ENCODE measurements around the gene HYKK. TPM values are rescaled to one million over a fixed set of nuclear protein-coding genes. Genes with fewer than 3 reads are reported as not detected.
"Not testable (repeated sequence)": the region's sequence is repeated elsewhere in the genome, so short reads cannot be mapped to it uniquely, and the experiment has no call there.

Gene HYKK
- total RNA-seq, 1 donor from 2014 or later: 6.3 TPM

DNA sequence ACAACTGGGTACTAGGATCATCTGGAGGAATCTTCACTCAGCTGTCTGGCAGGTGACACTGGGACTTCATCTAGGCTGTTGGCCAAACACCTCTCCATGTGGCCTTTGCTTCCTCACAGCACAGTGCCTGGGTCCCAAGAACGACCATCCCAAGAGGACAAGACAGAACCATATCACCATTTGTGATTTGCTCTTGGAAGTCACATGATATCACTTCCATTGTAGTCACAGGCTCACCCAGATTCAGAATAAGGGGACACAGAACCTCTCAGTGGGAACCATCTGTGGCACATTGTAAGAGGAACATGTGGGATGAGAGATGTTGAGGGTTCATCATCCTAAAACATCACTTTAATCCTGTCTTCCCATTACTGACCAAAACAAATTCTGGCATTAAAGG lies 31.0 kb downstream of the HYKK start:
- intact Hi-C loops (cut with micrococcal nuclease): no loop called here
- ATAC-seq: no peak
- no peak for DNase-seq

DNA sequence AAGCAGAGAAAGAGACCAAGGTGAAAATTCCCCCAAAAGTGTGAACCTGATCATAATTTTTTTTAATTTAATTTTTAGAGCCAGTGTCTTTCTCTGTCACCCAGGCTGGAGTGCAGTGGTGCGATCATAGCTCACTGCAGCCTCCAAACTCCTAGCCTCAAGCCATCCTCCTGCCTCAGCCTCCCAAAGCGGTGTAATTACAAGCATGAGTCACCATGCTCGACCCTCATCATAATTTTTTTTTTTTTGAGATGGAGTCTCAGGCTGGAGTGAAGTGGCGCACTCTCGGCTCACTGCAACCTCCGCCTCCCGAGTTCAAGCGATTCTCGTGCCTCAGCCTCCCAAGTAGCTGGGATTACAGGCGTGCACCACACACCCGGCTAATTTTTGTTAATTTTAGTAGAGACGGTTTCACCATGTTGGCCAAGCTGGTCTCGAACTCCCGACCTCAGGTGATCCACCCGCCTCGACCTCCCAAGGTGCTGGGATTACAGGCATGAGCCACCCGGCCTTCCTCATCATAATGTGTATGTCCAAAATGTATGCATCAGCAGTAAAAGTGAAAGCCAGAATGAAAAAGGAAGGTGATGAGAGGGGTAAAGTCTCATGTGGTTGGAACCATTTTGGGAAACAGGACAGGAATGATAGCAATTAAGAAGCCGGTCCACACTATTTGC lies 32.2 kb downstream of the HYKK start:
- ATAC-seq; DNase-seq; intact Hi-C loops (cut with micrococcal nuclease): not testable (repeated sequence)

- intact Hi-C loops (cut with micrococcal nuclease): no loop called here
- DNase-seq (peak; percentile 96), ATAC-seq (peak; percentile 94)
Observed at GRCh38 chr15:78540141-78540870, 32.9 kb downstream of the HYKK start, which contains the start of gene PSMA4. Gene PSMA4 (plus strand): TSS chr15:78540444. CDS start chr15:78541928, 1,484 bp downstream.

DNA sequence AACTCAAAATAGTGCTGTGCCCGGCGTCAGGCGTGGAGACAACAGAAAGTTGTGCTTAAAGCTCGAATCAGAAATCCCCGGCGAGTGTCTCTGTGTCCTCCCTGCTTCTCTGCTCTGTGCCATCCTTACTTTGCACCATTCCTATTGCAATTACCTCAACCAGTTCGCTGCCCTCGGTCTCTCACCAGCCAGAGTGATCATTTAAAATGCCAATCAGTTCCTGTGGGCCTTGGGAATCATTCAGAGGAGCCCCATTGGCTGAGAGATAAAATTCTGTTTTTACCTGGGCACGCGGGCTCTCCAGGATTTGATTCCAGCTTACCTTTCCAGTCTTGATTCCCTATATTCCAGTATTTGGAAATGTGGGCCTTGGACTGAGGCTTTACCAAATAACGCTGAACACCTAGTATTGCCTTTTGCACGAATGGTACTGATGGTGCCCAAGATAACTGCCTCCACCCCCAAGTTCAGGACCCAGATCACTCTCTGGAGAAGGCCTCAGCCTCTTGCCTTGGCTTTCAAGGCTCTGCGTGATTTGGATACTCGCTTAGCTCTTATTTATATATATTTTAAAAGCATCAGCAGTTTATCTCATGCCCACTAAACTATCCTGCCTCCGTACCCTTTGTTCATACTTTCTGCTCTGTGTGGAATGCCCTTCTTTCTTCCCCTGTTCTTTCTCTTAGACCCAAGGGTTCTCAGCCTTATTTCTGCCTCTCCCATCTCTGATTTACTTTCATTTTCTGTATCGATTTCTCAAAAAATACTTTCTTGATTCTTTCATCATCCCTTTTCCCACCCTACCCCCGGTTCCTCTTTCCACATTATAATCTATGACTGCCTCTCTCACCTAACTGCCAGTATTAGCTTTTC lies 33.7 kb downstream of the HYKK start:
- ATAC-seq: no peak
- intact Hi-C loops (cut with micrococcal nuclease): no loop called here

DNA sequence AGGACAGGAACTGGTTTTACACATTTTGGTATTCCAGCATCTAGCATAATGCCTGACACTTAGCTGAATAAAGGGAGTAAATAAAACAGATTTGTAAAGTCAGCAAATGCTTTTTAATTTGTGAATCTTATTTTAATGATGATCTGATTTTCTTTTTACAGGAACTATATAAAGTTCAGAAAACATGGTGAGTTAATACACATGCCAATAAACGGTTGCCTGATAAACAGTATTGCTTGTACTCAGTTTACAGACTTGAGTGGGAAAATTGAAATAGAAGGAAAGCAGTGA lies 34.3 kb downstream of the HYKK start:
- ATAC-seq (no peak), DNase-seq (no peak)
- intact Hi-C loops (cut with micrococcal nuclease): no loop called here

More for the DNA sequence above, 33.7 kb downstream of the HYKK start:
- no peak for DNase-seq

DNA sequence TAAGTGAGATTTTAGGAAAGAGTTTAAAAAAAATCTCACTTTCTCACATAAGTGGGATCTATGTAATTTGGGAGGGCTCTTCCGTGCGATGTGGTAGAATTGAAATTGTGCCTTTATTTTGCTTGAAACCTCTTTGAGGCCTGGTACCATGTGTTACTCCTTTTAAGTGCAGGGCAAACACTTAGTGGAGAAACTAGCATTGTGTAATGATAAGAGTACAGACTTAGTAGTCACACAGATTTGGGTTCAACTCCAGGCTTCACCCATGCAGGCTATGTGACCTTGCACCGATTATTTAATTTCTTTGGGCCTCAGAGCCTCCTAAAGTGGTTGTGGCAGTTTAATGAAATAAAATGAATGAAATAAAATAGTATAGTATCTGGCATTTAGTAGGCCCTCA lies 35.3 kb downstream of the HYKK start:
- intact Hi-C loops (cut with micrococcal nuclease): no loop called here
- DNase-seq (no peak), ATAC-seq (no peak)

- ATAC-seq: no peak
Observed at GRCh38 chr15:78550194-78550593, 42.8 kb downstream of the HYKK start.

GRCh38 chr15:78550815-78551214 lies 43.4 kb downstream of the HYKK start:
- no peak for DNase-seq
- intact Hi-C loops (cut with micrococcal nuclease): no loop called here
- no peak for ATAC-seq

More at GRCh38 chr15:78550194-78550593, 42.8 kb downstream of the HYKK start:
- DNase-seq: no peak
- intact Hi-C loops (cut with micrococcal nuclease): no loop called here

DNA sequence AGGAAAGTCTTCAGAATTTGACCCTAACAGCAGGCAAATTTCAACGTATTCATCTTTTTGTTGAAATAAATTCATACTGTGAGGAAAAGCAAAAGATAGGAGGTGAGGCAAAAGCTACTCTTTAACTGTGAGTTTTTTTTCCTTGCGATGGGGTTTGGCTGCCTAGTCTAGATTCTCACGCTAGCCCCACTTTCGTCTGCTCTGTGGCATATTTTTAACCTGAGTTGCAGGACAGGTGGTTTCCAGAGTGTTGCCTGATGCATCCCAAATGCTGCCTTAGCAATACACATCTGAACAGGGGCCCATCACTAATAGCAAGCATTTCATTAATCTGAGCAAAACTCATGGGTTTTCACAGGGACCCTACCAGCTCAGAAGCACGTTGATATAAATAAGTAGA lies 44.5 kb downstream of the HYKK start:
- intact Hi-C loops (cut with micrococcal nuclease): no loop called here
- no peak for ATAC-seq

DNA sequence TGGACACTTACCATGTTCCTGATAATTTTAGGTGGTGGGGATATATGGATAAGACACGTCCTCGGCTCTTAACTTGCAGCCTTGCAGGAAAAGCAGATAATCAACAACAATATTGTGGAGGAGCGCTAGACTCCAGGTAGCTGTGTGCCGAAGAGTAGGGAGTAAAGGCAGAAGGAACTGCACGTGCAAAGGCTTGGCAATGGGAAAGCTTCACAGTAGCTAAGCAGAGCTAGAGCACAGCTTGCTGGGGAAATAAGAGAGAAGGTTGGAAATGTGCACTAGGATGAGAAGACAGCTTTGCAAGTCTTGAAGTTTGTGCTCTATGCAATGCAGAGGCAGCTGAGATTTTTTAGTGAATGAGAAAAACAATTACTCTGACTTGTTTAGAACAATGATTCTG lies 45.2 kb downstream of the HYKK start:
- intact Hi-C loops (cut with micrococcal nuclease): no loop called here
- ATAC-seq (no peak), DNase-seq (no peak)

More for the DNA sequence above, 44.5 kb downstream of the HYKK start:
- DNase-seq: no peak

DNA sequence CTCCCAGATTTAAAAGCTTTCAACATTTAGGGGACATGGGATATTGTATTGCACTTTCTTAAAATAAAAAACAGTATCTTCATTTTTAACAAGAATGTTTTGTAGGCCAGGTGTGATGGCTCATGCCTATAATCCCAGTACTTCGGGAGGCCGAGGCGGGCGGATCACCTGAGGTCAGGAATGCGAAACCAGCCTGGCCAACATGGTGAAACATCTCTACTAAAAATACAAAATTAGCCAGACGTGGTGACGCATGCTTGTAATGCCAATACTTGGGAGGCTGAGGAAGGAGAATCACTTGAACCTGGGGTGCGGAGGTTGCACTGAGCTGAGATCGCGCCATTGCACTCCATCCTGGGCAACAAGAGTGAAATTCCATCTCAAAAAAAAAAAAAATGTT lies 52.8 kb downstream of the HYKK start:
- not testable (repeated sequence) for ATAC-seq

GRCh38 chr15:78561490-78561889 lies 54.1 kb downstream of the HYKK start:
- intact Hi-C loops (cut with micrococcal nuclease): no loop called here
- ATAC-seq: no peak
- DNase-seq: no peak

More for the DNA sequence above, 52.8 kb downstream of the HYKK start:
- intact Hi-C loops (cut with micrococcal nuclease); DNase-seq: not testable (repeated sequence)

DNA sequence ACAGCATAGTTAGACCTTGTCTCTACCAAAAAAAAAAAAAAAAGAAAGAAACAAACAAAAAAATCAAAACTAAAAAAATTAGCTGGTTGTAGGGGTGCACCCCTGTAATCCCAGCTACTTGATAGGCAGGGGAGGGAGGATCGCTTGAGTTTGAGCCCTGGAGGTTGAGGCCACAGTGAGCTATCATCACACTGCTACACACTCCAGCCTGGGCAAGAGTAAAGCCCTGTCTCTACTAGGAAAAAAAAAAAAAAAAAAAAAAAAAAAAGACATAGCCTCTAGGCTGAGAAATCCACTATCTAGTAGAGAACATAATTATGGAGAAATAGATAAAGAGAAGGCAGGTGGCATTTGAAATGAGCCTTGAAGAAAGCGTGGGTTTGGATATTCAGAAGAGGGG lies 55.7 kb downstream of the HYKK start:
- DNase-seq (no peak), ATAC-seq (no peak)
- intact Hi-C loops (cut with micrococcal nuclease): no loop called here

DNA sequence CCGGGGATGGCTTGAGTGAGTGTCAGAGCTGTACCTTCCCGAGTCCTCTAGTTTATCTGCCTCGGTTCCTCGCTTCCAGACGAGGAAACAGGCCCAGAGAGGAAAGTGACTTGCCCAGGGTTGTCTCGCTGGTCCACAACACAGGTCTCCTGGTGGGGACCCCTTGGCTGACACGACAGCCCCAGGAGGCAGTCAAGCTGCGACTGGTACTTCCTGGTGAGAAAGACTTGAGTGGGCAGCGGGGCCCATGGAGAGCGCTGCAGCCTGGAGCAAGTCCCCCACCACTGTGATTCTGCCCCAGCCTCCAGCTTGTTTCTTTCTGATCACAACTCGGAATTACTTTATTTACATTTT lies 57.3 kb downstream of the HYKK start:
- intact Hi-C loops (cut with micrococcal nuclease): no loop called here
- DNase-seq (no peak), ATAC-seq (no peak)

GRCh38 chr15:78565097-78565950 lies 57.9 kb downstream of the HYKK start, which contains the start of gene CHRNA5:
Gene CHRNA5 (plus strand): TSS chr15:78565520. CDS start chr15:78565720, 200 bp downstream.
- ATAC-seq: peak; percentile 98
- intact Hi-C loops (cut with micrococcal nuclease): no loop called here

DNA sequence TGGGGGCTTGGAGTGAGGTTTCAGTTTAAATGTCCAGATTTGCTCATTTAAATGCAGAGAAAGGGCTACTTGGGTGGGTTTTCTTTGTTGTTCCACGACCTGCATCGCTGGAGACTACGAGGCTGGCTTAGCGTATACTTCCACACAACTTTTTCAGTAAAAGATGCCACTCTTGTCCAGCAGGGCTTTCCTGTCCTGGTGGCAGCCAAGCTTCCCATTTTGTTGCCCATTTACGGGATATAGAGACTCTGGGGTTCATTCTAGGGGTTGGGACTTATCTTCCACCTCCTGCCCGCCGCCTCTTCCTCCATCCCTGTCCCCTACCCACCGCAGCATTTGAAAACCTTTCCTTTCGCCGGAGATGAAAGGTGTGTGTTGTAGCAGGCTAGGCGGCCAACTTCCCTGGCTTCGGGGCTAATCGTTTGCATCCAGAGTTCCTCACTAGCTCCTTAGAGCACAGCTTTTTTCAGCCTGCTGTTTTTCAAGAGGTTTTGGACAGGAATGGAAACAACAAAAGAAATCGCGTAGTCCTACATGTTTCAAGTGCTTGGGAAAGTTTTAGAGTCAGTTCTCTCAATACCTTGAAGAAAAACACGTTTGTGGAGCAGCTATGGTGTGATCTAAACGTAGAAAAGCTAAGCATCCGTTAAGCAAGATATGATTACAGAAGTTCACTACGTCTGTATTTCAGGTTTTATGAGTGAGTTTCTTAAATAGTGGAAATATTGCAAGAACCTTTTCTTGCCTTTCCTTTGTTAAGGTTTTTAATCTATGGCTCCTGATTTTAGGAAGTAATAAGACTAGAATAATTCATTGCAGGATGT lies 58.8 kb downstream of the HYKK start:
- no peak for DNase-seq
- intact Hi-C loops (cut with micrococcal nuclease): no loop called here
- ATAC-seq: no peak

More at GRCh38 chr15:78565097-78565950, 57.9 kb downstream of the HYKK start, which contains the start of gene CHRNA5:
- DNase-seq: peak; percentile 89

GRCh38 chr15:78567531-78567930 lies 60.2 kb downstream of the HYKK start:
- intact Hi-C loops (cut with micrococcal nuclease): no loop called here
- ATAC-seq: no peak
- no peak for DNase-seq

- intact Hi-C loops (cut with micrococcal nuclease): no loop called here
- DNase-seq (no peak), ATAC-seq (no peak)
Observed at GRCh38 chr15:78570710-78571109, 63.3 kb downstream of the HYKK start.

Measured in left ventricle myocardium superior (tissue), 1 donor.